ENCODE data around the gene ZNF235. TPM values are rescaled to one million over a fixed set of nuclear protein-coding genes. Genes with fewer than 3 reads are reported as not detected.
A peak's percentile ranks its signal among the peaks of the same experiment; 100 is the strongest.

The ZNF235 gene
- total RNA-seq, 4 donors from 2014 or later: 5.5 to 9.8 (median 6.3) TPM

DNA sequence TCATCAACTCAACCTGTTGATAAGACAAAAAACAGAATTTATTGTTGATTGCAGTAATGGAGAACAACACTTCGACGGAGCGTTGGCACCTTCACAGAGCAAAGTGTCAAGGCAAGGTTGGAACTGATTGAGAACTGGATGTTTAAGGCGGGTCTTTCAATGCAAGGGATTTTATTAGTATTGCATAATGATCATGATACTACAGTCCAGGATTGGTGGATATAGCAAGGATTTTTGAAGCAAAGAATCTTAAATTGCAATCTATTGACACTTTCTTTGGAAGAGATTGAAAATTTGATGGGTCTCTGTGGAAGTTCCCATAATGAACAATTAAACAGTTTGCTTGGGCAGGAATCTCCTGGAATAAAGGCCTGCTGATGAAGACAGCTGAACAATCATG, 632 bp upstream of the ZNF235 start:
- DNase-seq (ENCODE audit: low spot score in 2 of 2): no peak
- H3K4me3 ChIP-seq: peak overlapping the region in 2 of 4 donors; percentile 72 to 80
- H3K27ac ChIP-seq: no peak overlapping the region
- H3K27me3 ChIP-seq: no peaks in the 10 kb centered on the region
- H3K4me1 ChIP-seq: peaks cover 0 to 17% (median 0%) of the 10 kb centered on the region in 4 donors
- WGBS, 2 donors: 88 to 96% methylated on average over 4 of the region's 4 CpGs
- TF ChIP-seq POLR2A (IDR thresholded peaks at IDR 0.05): no peak
- TF ChIP-seq EP300 (IDR thresholded peaks at IDR 0.05): no peak
- TF ChIP-seq CTCF (IDR thresholded peaks at IDR 0.05): no peak
- peaks cover 0 to 21% (median 0%) of the 10 kb centered on the region in 3 donors for H3K36me3 ChIP-seq
- H3K9me3 ChIP-seq: peaks cover 0 to 45% (median 5%) of the 10 kb centered on the region in 4 donors

- H3K9me3 ChIP-seq: peaks cover 0 to 31% (median 5%) of the 10 kb centered on the region in 4 donors
- peaks cover 0 to 35% (median 10%) of the 10 kb centered on the region in 3 donors for H3K36me3 ChIP-seq
- H3K27ac ChIP-seq: peak overlapping the region in 3 of 4 donors; percentile 72 to 83 (median 80)
- 2 to 3% methylated on average over 11 of the region's 11 CpGs for WGBS, 2 donors
- peaks cover 0 to 17% (median 0%) of the 10 kb centered on the region in 4 donors for H3K4me1 ChIP-seq
- H3K27me3 ChIP-seq: no peaks in the 10 kb centered on the region
- no peak for DNase-seq (ENCODE audit: low spot score in 2 of 2)
- TF ChIP-seq EP300 (IDR thresholded peaks at IDR 0.05): no peak
- TF ChIP-seq POLR2A (IDR thresholded peaks at IDR 0.05): no peak
- no peak for TF ChIP-seq CTCF (IDR thresholded peaks at IDR 0.05)
- H3K4me3 ChIP-seq: peak overlapping the region; percentile 53 to 80 (median 70)
Measured at GRCh38 chr19:44303976-44304568, 753 bp downstream of the ZNF235 start.

GRCh38 chr19:44303320-44303719, 1.5 kb downstream of the ZNF235 start:
- Histone ChIP-seq H3K27me3 (no peaks in the 10 kb centered on the region), H3K9me3 (peaks cover 0 to 25% (median 3%) of the 10 kb centered on the region in 4 donors), H3K4me1 (peaks cover 0 to 17% (median 0%) of the 10 kb centered on the region in 4 donors), H3K36me3 (peaks cover 0 to 42% (median 17%) of the 10 kb centered on the region in 3 donors), H3K27ac (no peak overlapping the region), H3K4me3 (no peak overlapping the region)
- no peak for TF ChIP-seq EP300 (IDR thresholded peaks at IDR 0.05)
- TF ChIP-seq CTCF (IDR thresholded peaks at IDR 0.05): no peak
- no peak for TF ChIP-seq POLR2A (IDR thresholded peaks at IDR 0.05)
- WGBS, 2 donors: 59 to 61% methylated on average over 4 of the region's 4 CpGs
- no peak for DNase-seq (ENCODE audit: low spot score in 2 of 2)

- Histone ChIP-seq H3K27me3 (no peaks in the 10 kb centered on the region), H3K9me3 (peaks cover 0 to 100% (median 46%) of the 10 kb centered on the region in 4 donors), H3K4me1 (no peaks in the 10 kb centered on the region), H3K27ac (no peak overlapping the region), H3K36me3 (peaks cover 5 to 95% (median 23%) of the 10 kb centered on the region in 3 donors), H3K4me3 (no peak overlapping the region)
- no peak for TF ChIP-seq POLR2A (IDR thresholded peaks at IDR 0.05)
- no peak for TF ChIP-seq CTCF (IDR thresholded peaks at IDR 0.05)
- TF ChIP-seq EP300 (IDR thresholded peaks at IDR 0.05): no peak
- WGBS, 2 donors: 84 to 91% methylated on average over 4 of the region's 4 CpGs
- DNase-seq (ENCODE audit: low spot score in 2 of 2): no peak
Measured at GRCh38 chr19:44284968-44285367, 19.9 kb downstream of the ZNF235 start.

DNA sequence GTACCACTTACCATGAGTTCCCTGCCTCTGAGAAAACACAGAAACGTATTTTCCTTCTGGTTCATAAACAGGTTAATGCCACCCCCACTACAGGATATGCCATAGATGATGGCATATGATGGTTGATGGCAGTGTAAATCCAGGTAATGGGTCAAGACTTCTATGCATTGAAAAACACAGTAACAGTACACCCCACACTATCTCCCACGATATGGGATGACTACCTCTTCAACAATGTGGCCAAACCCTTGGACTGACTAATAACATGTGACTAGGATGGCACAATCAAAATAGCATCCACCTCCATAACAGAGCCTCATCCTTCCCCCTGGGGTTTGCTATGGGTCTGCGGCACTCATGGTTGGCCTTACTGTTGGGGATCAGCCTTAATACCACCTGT, 22.0 kb downstream of the ZNF235 start:
- Histone ChIP-seq H3K9me3 (peaks cover 0 to 100% (median 44%) of the 10 kb centered on the region in 4 donors), H3K27ac (no peak overlapping the region), H3K4me1 (no peaks in the 10 kb centered on the region), H3K4me3 (no peak overlapping the region), H3K36me3 (peaks cover 5 to 93% (median 5%) of the 10 kb centered on the region in 3 donors), H3K27me3 (no peaks in the 10 kb centered on the region)
- TF ChIP-seq POLR2A (IDR thresholded peaks at IDR 0.05) (no peak), EP300 (IDR thresholded peaks at IDR 0.05) (no peak), CTCF (IDR thresholded peaks at IDR 0.05) (no peak)
- WGBS, 2 donors: 88 to 96% methylated on average over 3 of the region's 3 CpGs
- DNase-seq (ENCODE audit: low spot score in 2 of 2): no peak
